Activated CD4-positive, alpha-beta T cell treated with anti-CD3 and anti-CD28 coated beads, Interleukin-2, amount 50 U/mL, for 48 hours (primary cell): Measurements from ENCODE around the gene PIEZO1.

ENCODE experiments used
- DNase-seq, 2 experiments: peaks; one replicate each; pipeline ENCODE4 v3.0.0-alpha.2; 2020

The PIEZO1 gene

DNA sequence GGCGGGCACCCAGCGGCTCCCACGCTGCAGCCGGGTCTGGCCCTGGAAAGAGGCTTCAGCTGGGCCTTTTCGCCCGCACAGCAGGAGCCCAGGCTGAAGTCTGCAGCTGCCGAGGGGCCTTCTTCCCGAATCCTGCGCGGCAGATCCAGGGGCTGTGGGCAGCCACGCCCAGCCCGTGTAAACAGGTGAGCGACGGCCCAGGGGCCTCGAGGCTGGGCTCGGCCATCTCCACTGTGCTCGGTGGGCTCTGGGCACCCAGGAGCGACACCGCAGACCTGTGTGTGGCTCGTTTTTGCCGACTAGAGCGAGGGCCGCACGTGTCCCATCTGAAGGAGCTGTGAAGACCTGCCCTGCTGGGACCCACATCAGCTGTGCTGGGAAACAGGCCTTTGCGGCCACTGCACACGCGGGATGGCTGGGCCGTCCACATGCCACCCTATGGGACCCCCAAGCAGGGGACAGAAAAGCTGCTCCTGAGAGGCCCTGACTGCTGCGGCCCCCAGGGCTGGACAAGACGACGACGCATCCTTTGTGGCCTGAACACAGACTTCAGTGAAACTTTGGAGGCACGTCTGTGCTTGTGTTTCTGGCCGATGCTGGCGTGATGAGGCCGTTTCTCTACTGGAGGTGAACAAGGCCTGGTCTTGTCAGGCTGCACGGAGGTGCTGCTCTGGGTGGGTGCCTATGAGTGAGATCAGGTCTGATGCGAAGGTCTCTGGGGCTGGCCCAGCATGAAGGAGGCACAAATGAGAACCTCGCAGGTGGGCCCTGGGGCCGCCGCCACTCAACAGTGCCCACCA is 31.9 kb upstream of the PIEZO1 start:
- DNase-seq: no peak

DNA sequence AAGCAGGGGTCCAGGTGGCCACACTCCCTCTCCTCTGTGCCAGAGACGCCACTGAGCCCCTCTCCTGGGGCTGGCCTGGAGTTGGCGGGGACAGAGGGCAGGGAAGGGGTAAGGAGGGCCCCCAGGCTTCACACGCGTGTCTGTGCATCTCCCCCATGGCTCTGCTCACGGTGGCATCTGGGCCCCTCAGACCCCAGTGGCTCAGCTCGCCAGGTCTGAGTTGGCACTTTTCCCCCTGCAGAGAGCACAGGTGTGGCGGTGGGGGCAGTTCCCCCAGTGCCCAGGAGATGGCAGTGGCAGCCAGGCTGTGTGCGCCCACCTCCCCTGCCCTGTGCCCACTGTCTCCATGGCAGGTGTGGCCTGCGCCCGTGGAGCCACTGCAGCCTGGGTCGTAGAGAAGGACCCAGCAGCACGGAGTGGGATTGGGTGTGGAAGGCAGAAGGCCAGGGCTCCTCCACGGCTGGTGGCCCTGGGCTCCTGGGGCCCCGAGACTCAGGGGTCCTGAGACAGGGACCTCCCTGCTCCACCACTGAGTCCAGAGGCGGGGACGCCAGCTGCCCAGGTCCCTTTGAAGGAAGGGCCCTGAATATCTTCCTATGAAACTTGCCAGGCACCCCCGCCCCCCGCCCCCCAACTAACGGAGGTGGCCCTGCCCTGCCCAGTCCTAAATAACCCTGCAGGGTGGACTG is 31.0 kb upstream of the PIEZO1 start:
- peak; percentile 63 to 71 for DNase-seq

DNA sequence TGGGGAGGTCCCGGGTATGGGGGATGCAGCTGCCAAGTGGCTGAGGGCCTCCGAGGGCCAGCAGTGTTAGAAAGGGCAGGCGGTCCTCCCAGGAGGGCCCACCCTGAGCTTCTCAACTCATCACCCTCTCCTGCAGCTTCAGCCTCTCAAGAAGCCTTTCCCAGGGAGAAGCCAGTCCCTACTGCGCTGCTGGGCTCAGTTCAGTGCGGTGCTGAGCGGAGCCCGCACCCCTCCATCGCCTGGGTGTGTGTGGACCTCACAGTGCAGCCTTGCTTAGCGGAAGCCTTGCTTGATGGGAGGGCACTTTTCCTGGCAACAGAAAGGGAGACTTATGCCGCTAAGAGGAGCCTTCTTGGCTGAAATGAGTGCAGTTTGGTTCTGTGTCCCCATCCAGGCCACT is 30.2 kb upstream of the PIEZO1 start:
- no peak for DNase-seq

GRCh38 chr16:88814144-88814502 is 29.1 kb upstream of the PIEZO1 start:
- no peak for DNase-seq

DNA sequence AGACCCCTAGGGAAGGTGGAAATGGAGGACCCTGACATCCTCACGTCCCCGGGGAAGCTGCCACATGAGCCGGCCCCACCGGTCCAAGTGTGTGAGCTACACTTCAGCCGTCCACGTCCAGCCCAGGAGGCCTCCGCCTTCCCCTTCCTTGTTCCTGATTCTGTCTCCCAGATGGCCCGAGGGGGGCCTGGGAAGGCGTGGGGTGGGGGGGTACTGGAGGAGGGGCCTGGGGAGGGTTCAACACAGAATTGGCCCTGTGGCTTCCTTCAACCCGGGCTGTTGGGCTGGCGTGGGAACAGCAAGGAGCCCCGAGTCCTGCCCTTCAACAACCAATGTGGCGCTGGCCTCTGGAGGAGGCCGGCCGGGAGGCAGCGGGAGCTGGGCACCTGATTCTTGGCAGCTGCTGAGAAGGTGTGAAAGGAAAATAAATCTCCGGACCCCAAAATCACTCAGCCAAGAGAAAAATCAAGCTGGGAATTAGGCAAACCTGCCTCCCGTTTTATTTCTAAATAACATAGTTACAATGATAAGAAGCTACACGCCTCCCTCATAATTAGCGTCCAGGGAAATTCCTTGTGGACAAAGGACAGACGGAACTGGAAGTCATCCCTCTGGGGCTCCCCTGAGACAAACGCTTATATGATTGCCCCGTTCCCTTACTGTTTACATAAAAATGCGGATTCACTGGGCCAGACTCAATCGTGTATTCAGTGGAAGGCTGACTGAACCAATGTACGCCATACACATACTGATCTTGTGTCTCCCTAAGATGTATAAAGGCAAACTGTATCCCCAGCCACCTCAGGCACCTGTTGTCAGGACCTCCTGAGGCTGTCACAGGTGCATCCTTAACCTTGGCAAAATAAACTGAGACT is 28.5 kb upstream of the PIEZO1 start:
- DNase-seq: no peak

- DNase-seq: peak; percentile 47 to 61
These were observed 27.7 kb upstream of the PIEZO1 start for GRCh38 chr16:88812513-88813268.

GRCh38 chr16:88811769-88812512 is 26.9 kb upstream of the PIEZO1 start, which contains the start of gene APRT:
APRT (minus strand) TSS chr16:88811928; CDS start chr16:88811899, 29 bp downstream.
- DNase-seq: peak; percentile 98

DNA sequence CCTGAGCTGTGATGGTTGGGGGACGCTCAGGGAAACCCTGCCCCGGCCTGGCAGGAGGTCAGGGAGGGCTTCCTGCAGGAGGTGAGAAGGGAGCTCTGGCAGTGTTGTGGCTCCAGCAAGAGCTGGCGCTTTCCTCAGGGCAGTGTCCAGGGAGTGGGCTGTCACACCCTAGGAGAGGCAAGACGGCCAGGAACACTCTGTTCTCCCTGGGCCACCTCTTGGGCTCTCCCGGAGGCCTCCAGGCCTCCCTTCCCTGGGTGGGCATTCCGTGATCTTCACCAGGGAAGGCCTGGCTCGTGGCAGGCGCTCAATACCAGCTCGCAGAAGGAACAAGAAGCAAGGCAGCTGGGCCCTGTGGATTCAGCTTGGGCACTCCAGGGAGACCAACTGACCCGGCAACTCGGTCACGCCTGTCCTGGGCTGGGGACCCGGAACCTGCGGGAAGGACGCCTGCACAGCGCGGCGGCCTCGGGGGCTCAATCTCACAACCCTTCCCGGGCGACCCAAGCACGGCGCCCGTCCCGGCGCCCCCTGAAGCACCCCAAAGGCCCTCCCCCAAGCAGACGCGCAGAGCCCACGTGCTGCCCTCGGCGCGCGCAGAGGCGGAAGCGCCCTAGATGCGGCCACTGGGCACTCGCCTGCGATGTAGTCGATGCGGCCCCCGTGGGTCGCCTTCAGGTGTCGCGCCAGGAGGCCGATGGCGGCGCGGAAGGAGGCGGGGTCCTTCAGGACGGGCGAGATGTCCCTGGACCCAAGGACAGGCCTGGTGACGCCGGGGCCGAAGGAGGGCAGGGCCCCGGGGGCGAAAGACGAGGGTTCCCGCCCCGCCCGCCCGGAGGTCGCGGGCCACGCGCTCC is 26.1 kb upstream of the PIEZO1 start:
- peak; percentile 69 for DNase-seq

GRCh38 chr16:88810166-88810911 is 25.3 kb upstream of the PIEZO1 start:
- peak; percentile 63 to 72 for DNase-seq

DNA sequence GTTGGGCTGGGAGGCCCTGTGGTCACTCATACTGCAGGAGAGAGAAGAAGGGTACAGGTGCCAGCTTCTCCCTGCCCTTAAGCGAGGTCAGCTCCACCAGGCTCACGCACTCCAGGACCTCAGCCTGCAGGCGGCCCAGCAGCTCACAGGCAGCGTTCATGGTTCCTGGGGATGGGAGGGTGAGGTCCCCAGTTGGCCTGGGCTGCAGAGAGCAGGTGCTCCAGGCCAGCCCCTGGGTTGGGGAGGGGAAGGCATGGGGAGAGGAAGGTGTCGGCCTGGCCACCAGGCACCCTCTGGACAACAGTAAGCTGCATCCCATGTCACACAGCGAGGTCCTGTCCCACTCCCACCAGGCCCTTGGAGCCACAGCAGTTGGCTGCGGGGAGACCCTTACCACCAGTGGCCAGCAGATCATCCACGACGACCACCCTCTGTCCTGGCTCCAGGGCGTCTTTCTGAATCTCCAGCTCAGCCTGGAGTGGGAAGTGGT is 24.7 kb upstream of the PIEZO1 start:
- peak in 1 of 2 experiments; percentile 43 for DNase-seq

GRCh38 chr16:88809068-88809675 is 24.2 kb upstream of the PIEZO1 start:
- DNase-seq: peak; percentile 34 to 37

DNA sequence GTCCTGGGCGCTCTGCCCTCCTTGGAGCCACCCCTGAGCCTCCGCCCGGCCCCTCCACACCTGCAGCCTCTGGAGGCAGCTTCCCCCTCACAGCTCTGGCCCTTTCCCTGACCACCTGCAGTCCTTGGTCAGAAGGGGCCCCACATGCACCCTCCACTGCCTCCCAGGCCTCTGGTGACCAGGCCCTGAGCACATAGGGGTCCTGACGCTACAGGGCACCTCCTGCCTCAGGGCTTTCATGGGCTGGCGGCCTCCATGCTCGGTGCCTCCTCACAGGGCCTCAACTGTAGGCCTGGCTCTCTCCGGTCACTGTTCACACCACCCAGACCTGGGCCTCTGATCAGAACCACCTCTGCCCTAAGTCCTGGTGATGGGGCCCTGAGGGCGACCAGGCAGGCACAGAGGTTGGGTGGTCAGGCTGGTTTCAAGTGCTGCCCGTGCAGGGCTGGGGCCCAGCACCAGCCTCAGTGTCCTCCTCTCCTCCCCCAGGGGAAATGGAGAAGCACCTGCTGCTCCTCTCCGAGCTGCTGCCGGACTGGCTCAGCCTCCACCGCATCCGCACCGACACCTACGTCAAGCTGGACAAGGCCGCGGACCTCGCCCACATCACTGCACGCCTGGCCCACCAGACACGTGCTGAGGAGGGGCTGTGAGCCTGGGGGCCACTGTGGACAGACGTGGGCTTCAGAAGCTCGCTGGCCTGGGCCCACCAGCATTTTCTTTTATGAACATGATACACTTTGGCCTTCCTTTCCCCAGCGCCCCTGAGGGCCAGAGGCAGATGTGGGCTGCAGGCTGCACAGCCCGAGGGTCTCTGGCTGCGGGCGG is 22.8 kb upstream of the PIEZO1 start:
- no peak for DNase-seq

DNA sequence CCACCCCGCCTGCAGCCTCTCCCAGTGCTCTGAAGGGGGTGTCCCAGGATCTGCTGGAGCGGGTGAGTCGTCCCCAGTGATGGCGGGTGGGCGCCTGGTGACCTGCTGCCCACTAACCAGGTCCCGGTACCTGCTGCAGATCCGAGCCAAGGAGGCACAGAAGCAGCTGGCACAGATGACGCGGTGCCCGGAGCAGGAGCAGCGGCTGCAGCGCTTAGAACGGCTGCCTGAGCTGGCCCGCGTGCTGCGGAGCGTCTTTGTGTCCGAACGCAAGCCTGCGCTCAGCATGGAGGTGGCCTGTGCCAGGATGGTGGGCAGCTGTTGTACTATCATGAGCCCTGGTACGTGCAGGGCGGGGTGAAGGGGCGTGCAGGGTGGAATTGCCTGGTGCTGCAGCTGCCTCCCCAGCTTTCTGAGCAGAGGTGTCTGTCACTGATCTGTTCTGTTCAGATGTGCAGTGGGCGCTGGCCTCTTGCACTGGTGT is 22.2 kb upstream of the PIEZO1 start:
- no peak for DNase-seq

GRCh38 chr16:88806491-88807111 is 21.6 kb upstream of the PIEZO1 start:
- DNase-seq: no peak

DNA sequence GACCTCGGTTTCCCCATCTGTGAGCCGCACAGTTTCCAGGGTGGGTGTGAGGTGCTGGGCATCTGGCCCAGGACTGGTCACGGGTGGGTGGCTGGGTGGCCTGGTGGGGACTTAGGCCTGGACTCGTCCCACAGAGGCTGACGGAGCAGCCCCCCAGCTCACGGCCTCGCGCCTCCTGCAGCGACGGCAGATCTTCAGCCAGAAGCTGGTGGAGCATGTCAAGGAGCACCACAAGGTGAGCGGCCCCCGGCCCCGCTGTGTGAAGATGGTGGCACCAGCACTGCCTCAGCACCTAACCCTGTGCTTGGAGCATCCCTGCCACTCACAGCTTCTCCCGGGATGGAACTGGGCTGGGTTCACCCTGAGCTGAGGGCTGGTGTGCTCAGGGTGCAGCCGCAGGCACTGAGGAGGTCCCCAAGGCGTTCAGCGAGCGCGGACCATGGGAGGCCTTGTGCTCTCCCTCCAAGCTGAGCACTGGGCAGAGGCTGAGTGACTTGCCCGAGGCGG is 20.9 kb upstream of the PIEZO1 start:
- no peak for DNase-seq

DNA sequence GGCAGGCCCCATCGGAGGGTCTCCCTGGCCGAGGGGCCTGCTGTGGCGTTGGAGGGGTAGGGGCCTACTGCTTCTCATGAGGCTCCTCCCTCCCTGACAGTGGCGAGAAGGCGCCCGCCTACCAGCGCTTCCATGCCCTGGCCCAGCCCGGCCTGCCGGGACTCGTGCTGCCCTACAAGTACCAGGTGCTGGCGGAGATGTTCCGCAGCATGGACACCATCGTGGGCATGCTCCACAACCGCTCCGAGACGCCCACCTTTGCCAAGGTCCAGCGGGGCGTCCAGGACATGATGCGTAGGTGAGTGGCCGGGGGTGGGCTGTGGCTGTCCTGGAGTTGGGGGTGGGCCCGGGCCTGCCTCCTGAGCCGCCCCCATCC is 20.3 kb upstream of the PIEZO1 start:
- no peak for DNase-seq

- peak; percentile 56 to 59 for DNase-seq
These were observed 19.7 kb upstream of the PIEZO1 start for GRCh38 chr16:88804552-88805339.
